AML-193 (cell line): ENCODE measurements around the gene CTNND2.
"Not testable (repeated sequence)": the region's sequence is repeated elsewhere in the genome, so short reads cannot be mapped to it uniquely, and the experiment has no call there.

Experiments
- DNase-seq, 2 experiments: peaks; one replicate each; lab custom pipeline; 2025; lab: John Stamatoyannopoulos, UW

Gene CTNND2

GRCh38 chr5:11075035-11075805 is 829.0 kb downstream of the CTNND2 start:
- no peak for DNase-seq

GRCh38 chr5:11072568-11072967 is 831.7 kb downstream of the CTNND2 start:
- no peak for DNase-seq

DNA sequence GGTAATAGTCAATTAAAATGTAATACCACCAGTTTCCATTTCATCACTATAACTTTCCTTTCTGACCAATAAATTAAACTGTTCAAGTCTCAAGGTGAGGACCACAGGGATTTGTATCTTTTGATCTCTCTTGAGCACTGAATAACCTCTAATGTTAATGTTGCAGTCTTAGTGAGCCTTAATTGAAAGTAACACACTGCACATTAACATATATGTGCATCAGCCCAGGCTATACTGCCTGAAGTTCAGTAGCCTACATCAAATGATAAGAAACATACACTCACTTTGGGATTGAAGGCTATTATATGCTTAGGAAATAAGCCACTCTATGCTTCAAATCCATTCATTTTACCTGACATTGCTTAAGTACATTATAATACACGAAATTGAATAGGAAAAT is 832.2 kb downstream of the CTNND2 start:
- no peak for DNase-seq

DNA sequence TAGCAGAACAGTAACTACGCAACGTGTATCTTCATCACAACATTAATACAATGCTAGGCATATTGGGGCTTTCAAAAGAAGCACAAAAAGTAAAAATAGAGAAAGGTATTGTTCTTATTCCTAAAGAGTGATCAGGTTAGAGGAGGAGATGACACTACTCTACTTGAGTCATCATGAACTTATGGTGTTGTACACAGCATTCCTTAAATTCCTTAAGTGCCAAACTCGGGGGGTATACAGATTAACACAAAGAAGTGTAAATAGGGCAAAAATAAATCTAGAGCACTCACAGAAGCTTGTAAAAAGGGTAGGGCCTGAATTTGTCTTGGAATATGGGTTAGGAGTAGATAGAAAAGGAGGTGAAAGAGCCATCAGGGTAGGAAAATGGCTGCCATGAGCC is 835.2 kb downstream of the CTNND2 start:
- DNase-seq, result no peak

DNA sequence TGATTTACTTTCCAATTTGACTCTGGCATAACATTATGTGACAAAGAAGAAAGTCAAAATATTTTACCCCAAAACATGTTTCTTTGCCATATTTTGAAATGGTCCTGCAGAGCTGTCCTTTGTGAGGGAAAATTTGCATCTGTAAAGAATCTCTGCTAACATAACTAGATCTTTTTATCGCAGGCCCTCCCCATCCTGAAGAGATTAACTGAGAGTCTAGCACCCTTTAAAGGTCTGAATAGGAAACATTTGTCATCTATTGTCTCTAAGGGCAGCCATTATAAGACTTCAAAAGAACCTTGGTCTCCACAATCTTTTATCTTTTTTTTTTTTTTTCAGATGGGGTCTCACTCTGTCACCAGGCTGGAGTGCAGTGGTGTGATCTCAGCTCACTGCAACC is 838.5 kb downstream of the CTNND2 start:
- DNase-seq, result not testable (repeated sequence)

DNA sequence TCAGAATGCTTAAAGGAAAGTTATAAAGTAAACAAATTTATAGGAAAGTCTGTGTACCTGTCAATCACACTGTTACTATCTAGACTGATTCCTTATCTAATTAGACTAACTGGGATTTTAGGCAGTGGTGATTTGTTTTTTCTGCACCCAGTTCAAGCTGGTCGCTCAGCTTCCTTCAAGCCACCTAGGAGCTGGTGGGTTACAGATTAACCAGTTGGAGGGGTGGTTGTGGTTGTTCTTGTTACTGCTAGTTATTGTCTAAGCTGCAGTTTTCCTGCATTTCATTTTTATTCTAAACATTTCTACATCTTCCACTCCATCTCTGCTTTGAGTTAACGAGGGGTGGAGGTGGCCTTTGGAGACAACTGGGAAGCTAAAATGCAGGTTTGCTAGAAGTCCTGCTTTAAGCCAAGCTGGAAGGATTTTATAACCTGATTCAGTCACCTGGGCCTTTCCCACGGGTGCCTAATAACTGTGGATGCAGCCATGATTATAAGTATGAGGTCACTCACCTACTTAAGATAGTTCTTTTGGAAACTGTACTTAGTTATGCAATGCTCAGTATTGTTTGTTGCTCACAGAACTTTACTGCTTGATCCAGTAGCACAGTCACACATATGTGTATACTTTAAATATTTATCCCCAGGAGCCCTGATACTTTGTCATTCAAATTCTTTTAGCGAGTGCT is 839.3 kb downstream of the CTNND2 start:
- no peak for DNase-seq

- no peak for DNase-seq
These were observed 841.8 kb downstream of the CTNND2 start for GRCh38 chr5:11062397-11062796.

- no peak for DNase-seq
These were observed 847.7 kb downstream of the CTNND2 start for GRCh38 chr5:11056560-11056959.

DNA sequence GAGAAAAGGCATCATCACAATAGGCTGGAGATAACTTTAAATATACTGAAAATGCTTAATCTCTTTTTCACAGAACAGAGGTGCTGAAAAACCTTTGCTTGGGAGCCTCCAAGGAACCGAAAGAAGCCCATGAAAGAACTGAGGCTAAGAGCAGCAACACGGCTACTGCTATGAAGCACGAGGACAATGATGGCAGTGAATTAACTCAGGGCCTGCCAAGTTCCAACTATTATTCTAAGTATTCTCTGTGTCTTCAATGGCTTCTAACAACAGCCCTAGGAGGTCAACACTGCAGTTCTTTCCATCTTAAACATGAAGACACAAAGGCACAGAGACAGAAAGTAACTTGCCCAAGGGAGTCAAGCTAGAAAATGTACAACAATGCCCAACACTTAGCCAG is 850.2 kb downstream of the CTNND2 start:
- no peak for DNase-seq

GRCh38 chr5:11052871-11053270 is 851.4 kb downstream of the CTNND2 start:
- DNase-seq, result no peak

DNA sequence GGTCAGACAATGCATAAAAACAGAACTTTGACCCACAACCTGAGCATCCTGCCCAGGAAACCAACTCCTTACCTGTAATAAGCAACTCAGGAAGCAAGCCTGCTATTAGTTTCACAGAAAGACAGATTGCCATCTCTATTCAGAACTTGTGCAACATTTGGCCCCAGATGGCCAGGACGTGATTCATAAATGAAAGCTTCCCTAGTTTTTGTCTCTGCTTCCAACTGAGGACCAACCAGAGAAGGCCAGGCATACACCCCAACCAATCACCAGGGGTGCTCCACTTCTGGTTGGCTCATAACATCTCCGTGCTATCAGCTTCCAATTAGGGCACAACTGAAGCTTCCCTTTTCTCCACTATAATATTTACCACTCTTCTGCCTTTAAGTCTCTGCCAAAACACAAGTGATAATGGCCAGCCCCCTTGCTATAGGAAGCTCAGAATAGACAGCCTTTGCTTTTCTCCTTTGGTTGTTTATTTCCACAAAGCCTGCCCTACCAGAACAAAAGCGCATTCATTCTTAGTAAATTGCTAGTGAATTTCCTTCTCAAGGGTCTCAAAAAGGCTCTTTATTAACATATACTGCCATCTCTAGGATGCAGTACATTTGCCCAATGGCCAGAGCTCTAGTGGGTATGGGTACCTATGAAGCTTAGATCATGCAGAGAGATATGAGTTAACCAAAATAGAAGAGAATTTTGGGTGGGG is 853.5 kb downstream of the CTNND2 start:
- no peak for DNase-seq

DNA sequence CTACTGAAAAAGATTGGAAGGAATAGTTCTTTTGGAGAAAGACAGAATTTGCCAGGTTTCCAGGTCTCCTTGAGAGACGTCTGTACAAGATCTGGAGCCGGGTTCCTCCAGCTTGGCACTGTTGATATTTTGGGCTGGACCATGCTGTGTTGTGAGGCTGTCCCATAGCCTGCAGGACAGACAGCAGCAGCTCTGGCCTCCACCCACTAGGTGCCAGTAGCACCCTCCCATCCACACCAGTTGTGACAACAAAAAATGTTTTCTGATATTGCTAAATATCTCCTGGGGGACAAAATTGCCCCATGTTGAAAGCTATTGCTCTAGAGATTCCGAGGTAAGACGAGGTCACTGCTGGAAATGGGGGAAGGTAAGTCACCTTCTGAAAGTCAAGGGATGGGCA is 855.5 kb downstream of the CTNND2 start:
- no peak for DNase-seq

GRCh38 chr5:11047625-11048024 is 856.6 kb downstream of the CTNND2 start:
- DNase-seq, result no peak

DNA sequence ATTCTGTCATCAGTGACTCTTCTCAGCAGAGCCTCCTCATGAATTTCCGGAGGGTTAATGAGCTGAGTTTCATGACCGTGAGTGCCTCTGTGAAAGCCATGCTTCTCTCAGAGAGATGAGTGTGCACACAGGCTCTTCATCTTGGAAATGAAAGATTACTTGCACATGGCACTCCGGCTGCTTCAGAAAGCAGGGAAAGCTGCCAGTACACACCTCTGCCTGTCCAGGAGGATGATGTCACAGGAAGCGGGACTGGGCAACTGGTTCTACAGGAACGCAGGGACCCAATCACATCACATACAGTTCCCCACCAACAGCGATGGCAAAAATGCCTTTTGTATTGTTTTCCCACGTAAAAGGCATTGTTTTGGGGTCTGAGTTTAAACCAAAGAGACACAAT is 857.2 kb downstream of the CTNND2 start:
- no peak for DNase-seq

DNA sequence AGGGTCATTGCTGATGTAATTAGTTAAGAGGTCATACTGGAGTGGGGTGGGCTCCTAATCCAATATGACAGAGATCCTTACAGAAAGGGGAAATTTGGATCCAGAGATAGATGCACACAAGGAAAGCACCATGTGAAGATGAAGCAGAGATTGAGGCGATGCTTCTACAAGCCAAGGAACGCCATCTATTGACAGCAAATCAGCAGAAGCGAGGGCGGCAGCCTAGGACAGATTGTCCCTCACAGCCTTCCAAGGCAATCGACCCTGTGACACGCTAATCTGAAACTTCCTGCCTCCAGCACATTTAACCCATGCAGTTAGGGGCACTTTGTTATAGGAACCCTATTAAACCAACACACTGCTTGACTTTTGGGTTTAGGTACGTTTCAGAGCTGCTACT is 858.1 kb downstream of the CTNND2 start:
- DNase-seq, result no peak

DNA sequence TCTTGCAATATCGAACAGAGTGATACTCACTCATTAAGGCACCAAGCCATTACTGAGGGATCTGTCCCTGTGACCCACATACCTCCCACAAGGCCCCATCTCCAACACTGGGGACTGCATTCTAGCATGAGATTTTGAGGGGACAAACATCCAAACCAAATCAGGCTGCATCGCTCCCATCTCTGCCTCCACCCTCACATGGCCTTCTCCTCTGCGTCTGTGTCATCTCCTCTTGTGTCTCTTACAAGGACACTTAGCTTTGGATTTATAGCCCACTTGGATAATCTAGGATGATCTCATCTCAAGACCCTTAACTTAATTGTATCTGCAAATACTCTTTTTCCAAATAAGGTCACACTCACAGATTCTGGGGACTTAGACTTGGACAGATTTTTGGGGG is 858.8 kb downstream of the CTNND2 start:
- no peak for DNase-seq

GRCh38 chr5:11044581-11044980 is 859.7 kb downstream of the CTNND2 start:
- DNase-seq, result no peak

GRCh38 chr5:11043881-11044280 is 860.4 kb downstream of the CTNND2 start:
- no peak for DNase-seq

DNA sequence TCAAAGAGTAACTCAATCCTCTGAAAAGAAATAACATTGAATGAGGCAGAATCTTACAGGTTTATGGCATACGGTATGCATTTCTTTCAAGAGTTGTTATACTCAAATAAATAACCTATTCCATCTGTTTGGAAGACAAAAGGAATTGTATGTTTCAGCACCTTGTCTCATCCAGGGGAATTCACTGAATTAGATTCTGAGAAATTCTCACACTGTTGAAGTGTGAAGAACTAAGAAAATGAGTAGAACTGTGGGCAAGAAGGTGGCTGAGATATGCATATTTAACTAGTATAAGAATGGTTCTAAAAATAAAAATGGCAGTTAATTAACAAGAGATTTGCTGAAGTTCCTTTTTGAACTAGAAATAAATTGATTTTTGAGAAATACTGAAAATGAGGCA is 863.9 kb downstream of the CTNND2 start:
- DNase-seq, result no peak

- DNase-seq, result no peak
These were observed 865.5 kb downstream of the CTNND2 start for GRCh38 chr5:11038772-11039171.

DNA sequence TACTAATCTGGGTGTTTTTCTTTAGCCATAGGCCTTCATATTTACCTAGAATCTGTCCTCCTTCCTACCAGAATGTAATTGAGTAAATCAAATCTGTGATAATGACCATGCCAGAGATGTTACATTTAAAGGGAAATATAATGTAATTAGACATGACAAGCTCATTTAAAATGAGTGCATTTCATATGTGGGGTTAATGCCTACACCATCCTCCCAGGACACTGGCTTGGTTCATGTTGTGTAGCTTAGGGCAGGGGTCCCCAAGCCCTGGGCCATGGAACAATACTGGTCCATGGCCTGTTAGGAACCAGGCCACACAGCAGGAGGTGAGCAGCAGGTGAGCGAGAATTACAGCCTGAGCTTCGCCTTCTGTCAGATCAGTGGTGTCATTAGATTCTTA is 866.3 kb downstream of the CTNND2 start:
- no peak for DNase-seq

- no peak for DNase-seq
These were observed 867.2 kb downstream of the CTNND2 start for GRCh38 chr5:11037080-11037479.

DNA sequence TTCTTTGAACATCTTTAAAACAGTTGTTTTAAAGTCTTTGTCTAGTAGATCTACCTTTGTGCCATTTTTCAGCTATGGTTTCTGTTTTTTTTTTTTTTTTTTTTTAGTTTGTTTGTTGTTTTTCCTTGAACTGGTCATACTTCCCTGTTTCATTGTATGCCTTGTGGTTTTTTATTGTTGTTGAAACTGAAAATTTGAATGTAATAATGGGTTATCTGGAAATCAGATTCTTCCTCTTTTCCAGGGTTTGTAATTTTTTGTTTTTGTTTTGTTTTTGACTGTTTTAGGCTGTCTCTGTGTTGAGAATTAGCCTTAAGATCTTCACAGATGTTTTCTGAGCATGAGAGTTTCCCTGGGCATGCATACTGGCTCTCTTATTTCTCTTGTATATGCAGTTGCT is 873.6 kb downstream of the CTNND2 start:
- DNase-seq, result no peak
